ENCODE results near the gene FERMT2. TPM values are rescaled to one million over a fixed set of nuclear protein-coding genes. Genes with fewer than 3 reads are reported as not detected.

Gene FERMT2
- total and polyA plus RNA-seq, 4 donors = 109 to 162 (median 144) TPM

DNA sequence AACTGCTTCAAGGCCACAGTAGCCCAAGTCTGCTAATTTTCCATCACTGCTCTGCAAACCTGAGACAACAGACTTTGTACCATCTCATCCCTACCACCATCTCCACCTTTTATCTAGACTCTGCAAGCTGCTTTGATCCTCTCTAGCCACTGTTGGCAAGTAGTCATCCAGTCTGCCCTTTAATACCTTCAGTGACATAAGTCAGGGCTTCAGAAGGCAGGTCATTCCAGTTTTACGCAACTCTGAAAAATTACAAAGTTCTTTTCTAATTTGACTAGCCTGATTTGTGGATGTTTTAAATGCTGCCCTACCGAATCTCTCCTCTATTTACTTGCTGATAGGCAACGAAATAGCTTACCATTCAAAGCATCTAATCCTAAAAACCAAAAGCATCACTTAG lies 2.8 kb downstream of the FERMT2 start:
- H3K27ac ChIP-seq (ENCODE audit: low read depth, low read length) = no peak overlapping the region
- H3K4me3 ChIP-seq (ENCODE audit: low read depth, low read length) = no peak overlapping the region
- H3K4me1 ChIP-seq (ENCODE audit: control insufficient read depth, insufficient read depth, low read length) = peaks cover 8% of the 10 kb centered on the region

DNA sequence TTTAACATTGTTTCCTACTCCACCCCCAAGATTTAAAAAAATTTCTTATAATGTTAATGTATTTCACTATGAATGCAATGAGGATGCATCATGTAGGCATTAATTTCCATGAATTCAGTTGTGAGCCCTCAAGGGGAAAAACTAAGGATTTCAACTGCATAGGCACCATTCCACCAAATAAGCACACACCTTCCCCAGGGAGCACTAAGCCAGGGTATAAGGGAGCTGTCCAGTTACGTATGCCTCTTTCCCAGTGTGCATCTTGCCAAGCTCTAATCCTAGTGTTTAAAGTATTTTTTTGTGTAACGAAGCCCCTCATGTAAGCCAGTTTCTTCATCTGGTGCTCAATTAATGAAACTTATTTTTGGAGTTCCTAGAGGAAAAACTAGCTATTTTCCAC lies 6.6 kb downstream of the FERMT2 start:
- no peak for DNase-seq (ENCODE audit: low read depth in 4 of 6, low spot score in 6 of 6)
- no peak overlapping the region for H3K4me3 ChIP-seq (ENCODE audit: low read depth, low read length)
- H3K27me3 ChIP-seq (ENCODE audit: control insufficient read depth, insufficient read depth, low read length) = no peaks in the 10 kb centered on the region
- no peak overlapping the region for H3K27ac ChIP-seq (ENCODE audit: low read depth, low read length)
- peaks cover 4% of the 10 kb centered on the region for H3K4me1 ChIP-seq (ENCODE audit: control insufficient read depth, insufficient read depth, low read length)
- peaks cover 6% of the 10 kb centered on the region for H3K36me3 ChIP-seq (ENCODE audit: control insufficient read depth, insufficient read depth, low read length)
- no peaks in the 10 kb centered on the region for H3K9me3 ChIP-seq (ENCODE audit: control insufficient read depth, insufficient read depth, low read length)
- WGBS (ENCODE audit: insufficient coverage) = no CpG with 5 or more reads among the region's 2 CpGs

More for the DNA sequence above, 2.8 kb downstream of the FERMT2 start:
- Histone ChIP-seq H3K9me3 (ENCODE audit: control insufficient read depth, insufficient read depth, low read length) (no peaks in the 10 kb centered on the region), H3K36me3 (ENCODE audit: control insufficient read depth, insufficient read depth, low read length) (peaks cover 6% of the 10 kb centered on the region), H3K27me3 (ENCODE audit: control insufficient read depth, insufficient read depth, low read length) (no peaks in the 10 kb centered on the region)
- DNase-seq (ENCODE audit: low read depth in 4 of 6, low spot score in 6 of 6) = no peak
- no CpG with 5 or more reads among the region's 3 CpGs for WGBS (ENCODE audit: insufficient coverage)

DNA sequence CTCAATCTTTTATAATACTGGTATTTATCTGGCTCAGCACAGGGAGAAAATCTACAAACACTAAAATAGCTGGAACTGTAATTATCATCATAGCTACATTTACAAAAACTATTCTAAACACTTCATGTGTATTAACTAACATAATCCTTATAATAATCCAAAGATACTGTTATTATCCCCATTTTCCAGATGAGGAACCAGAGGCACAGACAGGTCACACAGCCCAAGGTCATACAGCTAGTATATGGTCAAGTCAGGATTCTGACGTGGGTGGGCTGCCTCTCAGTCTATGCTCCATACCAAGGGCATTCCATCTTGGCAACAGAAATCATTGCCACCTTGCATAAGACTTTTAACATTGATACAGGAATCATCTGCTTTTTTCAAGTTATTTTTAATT lies 11.4 kb downstream of the FERMT2 start:
- no peaks in the 10 kb centered on the region for H3K9me3 ChIP-seq (ENCODE audit: control insufficient read depth, insufficient read depth, low read length)
- DNase-seq (ENCODE audit: low read depth in 4 of 6, low spot score in 6 of 6) = no peak
- H3K4me3 ChIP-seq (ENCODE audit: low read depth, low read length) = no peak overlapping the region
- 80% methylated on average over 1 of the region's 1 CpG for WGBS (ENCODE audit: insufficient coverage)
- H3K27ac ChIP-seq (ENCODE audit: low read depth, low read length) = no peak overlapping the region
- H3K4me1 ChIP-seq (ENCODE audit: control insufficient read depth, insufficient read depth, low read length) = no peaks in the 10 kb centered on the region
- H3K27me3 ChIP-seq (ENCODE audit: control insufficient read depth, insufficient read depth, low read length) = no peaks in the 10 kb centered on the region
- H3K36me3 ChIP-seq (ENCODE audit: control insufficient read depth, insufficient read depth, low read length) = no peaks in the 10 kb centered on the region

DNA sequence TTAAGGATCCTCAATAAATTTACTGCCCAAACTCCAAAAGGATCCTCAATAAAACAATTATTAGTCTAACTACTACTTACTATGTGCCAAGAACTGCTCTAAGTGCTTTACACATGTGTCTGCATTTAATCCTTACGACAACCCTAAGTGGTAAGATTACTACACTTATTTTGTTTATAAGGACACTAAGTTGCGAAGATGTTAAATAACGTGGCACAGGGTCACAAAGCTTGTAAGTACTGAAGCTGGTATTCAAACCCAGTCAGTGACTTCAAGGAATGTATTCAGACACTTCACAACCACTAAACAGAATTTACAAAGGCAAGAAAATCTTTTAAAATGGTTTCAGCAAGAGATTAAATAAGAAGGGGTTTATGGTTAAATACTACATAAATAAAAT lies 13.0 kb downstream of the FERMT2 start:
- H3K9me3 ChIP-seq (ENCODE audit: control insufficient read depth, insufficient read depth, low read length) = no peaks in the 10 kb centered on the region
- no peak overlapping the region for H3K27ac ChIP-seq (ENCODE audit: low read depth, low read length)
- H3K4me1 ChIP-seq (ENCODE audit: control insufficient read depth, insufficient read depth, low read length) = no peaks in the 10 kb centered on the region
- WGBS (ENCODE audit: insufficient coverage) = no CpG with 5 or more reads among the region's 3 CpGs
- no peaks in the 10 kb centered on the region for H3K36me3 ChIP-seq (ENCODE audit: control insufficient read depth, insufficient read depth, low read length)
- no peak overlapping the region for H3K4me3 ChIP-seq (ENCODE audit: low read depth, low read length)
- no peak for DNase-seq (ENCODE audit: low read depth in 4 of 6, low spot score in 6 of 6)
- H3K27me3 ChIP-seq (ENCODE audit: control insufficient read depth, insufficient read depth, low read length) = no peaks in the 10 kb centered on the region

DNA sequence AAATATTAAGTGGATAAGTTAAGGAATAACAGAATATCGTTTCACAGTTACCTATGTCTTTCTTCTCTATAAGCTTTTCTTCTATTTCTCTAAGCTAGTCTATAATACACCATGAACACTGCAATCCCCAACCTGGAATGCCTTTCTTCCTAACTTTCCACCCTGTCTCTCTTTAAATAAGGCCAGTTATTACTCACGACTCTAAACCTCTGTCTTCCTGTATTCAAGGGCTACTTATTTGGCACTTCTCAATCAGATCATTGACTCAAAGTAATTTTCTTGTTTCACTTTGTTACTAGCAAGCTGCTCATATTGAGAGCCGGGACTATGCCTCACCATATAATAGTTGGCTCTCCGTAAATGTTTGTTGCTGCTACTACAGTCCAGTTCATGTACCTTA lies 13.5 kb downstream of the FERMT2 start:
- WGBS (ENCODE audit: insufficient coverage) = 69% methylated on average over 2 of the region's 4 CpGs
- no peaks in the 10 kb centered on the region for H3K4me1 ChIP-seq (ENCODE audit: control insufficient read depth, insufficient read depth, low read length)
- no peaks in the 10 kb centered on the region for H3K27me3 ChIP-seq (ENCODE audit: control insufficient read depth, insufficient read depth, low read length)
- H3K9me3 ChIP-seq (ENCODE audit: control insufficient read depth, insufficient read depth, low read length) = no peaks in the 10 kb centered on the region
- H3K4me3 ChIP-seq (ENCODE audit: low read depth, low read length) = no peak overlapping the region
- H3K27ac ChIP-seq (ENCODE audit: low read depth, low read length) = no peak overlapping the region
- H3K36me3 ChIP-seq (ENCODE audit: control insufficient read depth, insufficient read depth, low read length) = no peaks in the 10 kb centered on the region
- DNase-seq (ENCODE audit: low read depth in 4 of 6, low spot score in 6 of 6) = no peak

DNA sequence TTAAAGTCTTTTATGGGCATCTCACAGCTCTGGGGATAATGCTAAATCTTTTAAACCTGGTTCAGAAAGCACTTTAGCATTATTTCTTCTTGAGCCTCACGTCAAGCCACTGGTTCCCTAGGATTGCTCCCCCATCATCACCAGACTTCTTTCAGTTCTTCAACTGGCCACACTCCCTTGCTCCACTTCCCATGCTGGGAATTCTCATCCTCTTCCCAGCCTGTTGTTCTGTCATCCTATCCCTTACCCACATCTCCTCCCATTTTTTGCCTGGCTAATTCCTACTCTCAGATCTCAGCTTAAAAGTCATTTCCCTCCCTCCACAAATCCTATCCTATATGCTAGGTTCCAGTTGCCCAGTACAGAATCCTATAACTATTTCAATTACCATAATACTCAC lies 14.4 kb downstream of the FERMT2 start:
- no peak for DNase-seq (ENCODE audit: low read depth in 4 of 6, low spot score in 6 of 6)
- WGBS (ENCODE audit: insufficient coverage) = 95% methylated on average over 1 of the region's 1 CpG
- no peaks in the 10 kb centered on the region for H3K4me1 ChIP-seq (ENCODE audit: control insufficient read depth, insufficient read depth, low read length)
- no peaks in the 10 kb centered on the region for H3K36me3 ChIP-seq (ENCODE audit: control insufficient read depth, insufficient read depth, low read length)
- no peaks in the 10 kb centered on the region for H3K9me3 ChIP-seq (ENCODE audit: control insufficient read depth, insufficient read depth, low read length)
- no peak overlapping the region for H3K27ac ChIP-seq (ENCODE audit: low read depth, low read length)
- H3K4me3 ChIP-seq (ENCODE audit: low read depth, low read length) = no peak overlapping the region
- H3K27me3 ChIP-seq (ENCODE audit: control insufficient read depth, insufficient read depth, low read length) = no peaks in the 10 kb centered on the region

DNA sequence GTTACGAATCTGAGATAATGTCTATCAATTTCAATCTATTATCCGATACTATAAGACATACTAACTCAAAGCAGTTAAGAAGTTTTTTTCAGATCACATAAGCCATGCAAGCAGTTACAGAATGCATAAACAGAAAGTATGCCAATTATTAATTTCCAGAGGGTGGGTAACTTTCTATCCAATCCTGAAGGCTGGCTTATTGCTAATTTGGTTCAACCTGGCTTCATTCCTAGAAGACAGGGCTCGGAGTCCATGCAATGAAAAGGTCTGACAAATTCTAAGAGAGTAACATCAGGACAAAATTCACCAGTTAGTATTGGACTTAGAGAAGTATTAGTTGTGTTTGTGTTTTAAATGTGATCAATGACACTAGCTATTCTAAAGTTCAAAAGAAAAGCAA lies 15.0 kb downstream of the FERMT2 start:
- Histone ChIP-seq H3K4me3 (ENCODE audit: low read depth, low read length) (no peak overlapping the region), H3K36me3 (ENCODE audit: control insufficient read depth, insufficient read depth, low read length) (no peaks in the 10 kb centered on the region), H3K27me3 (ENCODE audit: control insufficient read depth, insufficient read depth, low read length) (no peaks in the 10 kb centered on the region), H3K27ac (ENCODE audit: low read depth, low read length) (no peak overlapping the region), H3K4me1 (ENCODE audit: control insufficient read depth, insufficient read depth, low read length) (no peaks in the 10 kb centered on the region), H3K9me3 (ENCODE audit: control insufficient read depth, insufficient read depth, low read length) (no peaks in the 10 kb centered on the region)
- 75% methylated on average over 1 of the region's 3 CpGs for WGBS (ENCODE audit: insufficient coverage)
- no peak for DNase-seq (ENCODE audit: low read depth in 4 of 6, low spot score in 6 of 6)

DNA sequence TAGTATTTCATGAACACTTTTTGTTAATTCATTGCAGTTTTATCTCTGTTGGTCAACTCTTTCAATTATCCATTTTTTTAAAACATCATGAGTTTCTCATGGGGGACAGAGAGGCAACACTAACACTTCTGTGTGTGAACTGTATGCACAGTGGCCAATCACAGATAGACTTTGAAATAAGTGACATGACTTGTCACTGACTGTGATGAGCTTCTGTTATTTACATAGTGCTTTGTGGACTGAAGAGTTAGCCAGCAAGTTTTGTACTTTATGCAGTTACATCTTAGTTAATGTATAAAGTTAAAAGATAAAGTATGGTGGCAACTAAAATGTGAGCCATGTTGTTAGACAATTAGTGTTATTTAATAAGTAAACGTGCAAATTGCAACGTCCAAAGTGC lies 16.1 kb downstream of the FERMT2 start:
- Histone ChIP-seq H3K36me3 (ENCODE audit: control insufficient read depth, insufficient read depth, low read length) (no peaks in the 10 kb centered on the region), H3K4me3 (ENCODE audit: low read depth, low read length) (no peak overlapping the region), H3K27ac (ENCODE audit: low read depth, low read length) (no peak overlapping the region), H3K9me3 (ENCODE audit: control insufficient read depth, insufficient read depth, low read length) (no peaks in the 10 kb centered on the region), H3K27me3 (ENCODE audit: control insufficient read depth, insufficient read depth, low read length) (no peaks in the 10 kb centered on the region), H3K4me1 (ENCODE audit: control insufficient read depth, insufficient read depth, low read length) (no peaks in the 10 kb centered on the region)
- DNase-seq (ENCODE audit: low read depth in 4 of 6, low spot score in 6 of 6) = no peak
- no CpG with 5 or more reads among the region's 2 CpGs for WGBS (ENCODE audit: insufficient coverage)

DNA sequence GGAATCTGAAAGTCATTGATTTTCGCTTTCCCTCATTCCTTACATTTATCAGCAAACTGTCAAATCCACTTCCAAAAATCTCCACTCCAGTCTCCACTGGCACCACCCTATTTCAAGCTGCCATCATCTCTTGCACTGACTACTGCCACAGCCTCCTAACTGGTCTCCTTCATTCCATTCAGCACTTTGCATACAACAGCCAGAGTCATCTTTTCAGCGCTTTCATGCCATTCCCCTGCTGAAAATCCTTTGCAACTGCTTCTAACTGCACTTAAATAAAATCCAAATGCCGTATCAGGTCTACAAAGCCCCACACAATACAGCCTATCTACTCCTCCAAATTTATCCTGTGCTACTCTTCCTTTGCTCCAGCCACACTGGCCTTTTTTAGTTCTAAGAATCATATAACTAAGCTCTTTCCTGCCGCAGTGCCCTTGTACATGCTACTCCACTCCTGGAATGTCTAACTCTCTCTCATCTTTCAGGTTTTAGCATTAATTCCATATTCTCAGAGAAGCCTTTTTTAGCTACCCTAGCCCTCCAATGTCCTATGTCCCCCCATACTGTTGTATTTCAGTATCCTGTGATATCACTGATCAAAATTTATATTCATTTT lies 21.6 kb downstream of the FERMT2 start:
- Histone ChIP-seq H3K27ac (ENCODE audit: low read depth, low read length) (no peak overlapping the region), H3K4me3 (ENCODE audit: low read depth, low read length) (no peak overlapping the region), H3K4me1 (ENCODE audit: control insufficient read depth, insufficient read depth, low read length) (no peaks in the 10 kb centered on the region), H3K27me3 (ENCODE audit: control insufficient read depth, insufficient read depth, low read length) (no peaks in the 10 kb centered on the region), H3K9me3 (ENCODE audit: control insufficient read depth, insufficient read depth, low read length) (no peaks in the 10 kb centered on the region), H3K36me3 (ENCODE audit: control insufficient read depth, insufficient read depth, low read length) (no peaks in the 10 kb centered on the region)
- no peak for DNase-seq (ENCODE audit: low read depth in 4 of 6, low spot score in 6 of 6)
- 95% methylated on average over 4 of the region's 4 CpGs for WGBS (ENCODE audit: insufficient coverage)

DNA sequence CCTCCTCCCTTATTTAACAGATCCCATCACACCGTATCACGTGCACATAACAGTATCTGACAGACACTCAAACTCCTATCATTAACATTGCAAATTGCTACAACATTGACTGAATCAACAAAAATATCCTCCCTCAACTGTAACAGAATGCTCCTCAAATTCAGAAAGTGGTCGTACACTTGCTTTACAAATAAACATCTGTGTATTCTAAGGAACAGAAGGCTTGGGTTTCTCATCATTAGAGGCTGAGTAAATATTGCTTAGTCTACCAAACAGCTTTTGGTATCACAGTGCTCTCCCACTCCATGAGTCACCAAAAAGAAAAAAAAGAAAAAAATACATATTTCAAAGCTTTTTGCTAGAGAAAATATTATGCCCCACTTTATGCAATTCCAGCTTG lies 23.9 kb downstream of the FERMT2 start:
- peak in 1 of 6 donors; percentile 8 for DNase-seq (ENCODE audit: low read depth in 4 of 6, low spot score in 6 of 6)
- no peaks in the 10 kb centered on the region for H3K9me3 ChIP-seq (ENCODE audit: control insufficient read depth, insufficient read depth, low read length)
- no peaks in the 10 kb centered on the region for H3K36me3 ChIP-seq (ENCODE audit: control insufficient read depth, insufficient read depth, low read length)
- no peaks in the 10 kb centered on the region for H3K27me3 ChIP-seq (ENCODE audit: control insufficient read depth, insufficient read depth, low read length)
- 83% methylated on average over 2 of the region's 3 CpGs for WGBS (ENCODE audit: insufficient coverage)
- H3K4me3 ChIP-seq (ENCODE audit: low read depth, low read length) = no peak overlapping the region
- no peak overlapping the region for H3K27ac ChIP-seq (ENCODE audit: low read depth, low read length)
- H3K4me1 ChIP-seq (ENCODE audit: control insufficient read depth, insufficient read depth, low read length) = no peaks in the 10 kb centered on the region
